MM.1S (cell line): ENCODE results near the gene TTLL5.

ENCODE experiments used
- DNase-seq: peaks from one replicate; pipeline ENCODE4 v3.0.0-alpha.2; 2015
- H2AFZ ChIP-seq: fragments of 300-600 bp; sonication (generic); 2 replicates; pipeline ENCODE4 v1.6.0; 2016; ENCODE audit warnings: antibody characterized with exemption, low read length
- H3F3A ChIP-seq: fragments of 300-600 bp; sonication (generic); 2 replicates; pipeline ENCODE4 v1.6.1; 2016; ENCODE audit warnings: mild to moderate bottlenecking, antibody characterized with exemption, low read length, moderate library complexity, mixed read lengths; ENCODE audit not compliant: insufficient read depth
- H3K27ac ChIP-seq: fragments of 300-600 bp; sonication (generic); 2 replicates; pipeline ENCODE4 v1.5.1; 2016; ENCODE audit warnings: mild to moderate bottlenecking, low read length
- H3K27me3 ChIP-seq: fragments of 300-600 bp; sonication (generic); replicated peaks from 2 replicates; pipeline ENCODE4 v1.6.0; 2016; ENCODE audit warnings: low read length; ENCODE audit not compliant: insufficient read depth
- H3K36me3 ChIP-seq: fragments of 300-600 bp; sonication (generic); replicated peaks from 2 replicates; pipeline ENCODE4 v1.6.1; 2016; ENCODE audit warnings: mild to moderate bottlenecking, low read length, mixed read lengths; ENCODE audit not compliant: insufficient read depth
- H3K4me1 ChIP-seq: fragments of 300-600 bp; sonication (generic); 2 replicates; pipeline ENCODE4 v1.6.1; 2016; ENCODE audit warnings: low read length, mixed read lengths
- H3K4me2 ChIP-seq: fragments of 300-600 bp; sonication (generic); 2 replicates; pipeline ENCODE4 v1.6.0; 2016; ENCODE audit warnings: low read depth, low read length
- H3K4me3 ChIP-seq: fragments of 300-600 bp; sonication (generic); 2 replicates; pipeline ENCODE4 v1.5.1; 2016; ENCODE audit warnings: low read length, mixed read lengths
- H3K79me2 ChIP-seq: fragments of 300-600 bp; sonication (generic); 2 replicates; pipeline ENCODE4 v1.6.1; 2016; ENCODE audit warnings: mixed run types, low read length, mixed read lengths
- H3K9ac ChIP-seq: fragments of 300-600 bp; sonication (generic); 2 replicates; pipeline ENCODE4 v1.6.1; 2016; ENCODE audit warnings: low read length, mixed read lengths
- H3K9me2 ChIP-seq: fragments of 300-600 bp; sonication (generic); replicated peaks from 2 replicates; pipeline ENCODE4 v1.6.1; 2016; ENCODE audit warnings: mild to moderate bottlenecking, low read length, mixed read lengths; ENCODE audit not compliant: insufficient read depth
- H3K9me3 ChIP-seq: fragments of 300-600 bp; sonication (generic); replicated peaks from 2 replicates; pipeline ENCODE4 v1.6.1; 2016; ENCODE audit warnings: mild to moderate bottlenecking, low read length, mixed read lengths; ENCODE audit not compliant: insufficient read depth
- H4K20me1 ChIP-seq: fragments of 300-600 bp; sonication (generic); 2 replicates; pipeline ENCODE4 v1.6.1; 2016; ENCODE audit warnings: mild to moderate bottlenecking, low read length, moderate library complexity, mixed read lengths; ENCODE audit not compliant: insufficient read depth
- CTCF ChIP-seq: fragments of 300-600 bp; sonication (generic); IDR thresholded peaks from 2 replicates; pipeline ENCODE4 v1.5.1; 2016; ENCODE audit warnings: antibody characterized with exemption, low read length, mixed read lengths
- EZH2 ChIP-seq: fragments of 300-600 bp; sonication (generic); optimal IDR thresholded peaks from 2 replicates; pipeline ENCODE3; 2017; ENCODE audit warnings: low read depth, mild to moderate bottlenecking, antibody characterized with exemption, low read length, mixed read lengths
- EZH2phosphoT487 ChIP-seq: fragments of 300-600 bp; sonication (generic); IDR thresholded peaks from 2 replicates; pipeline ENCODE4 v1.6.1; 2018; ENCODE audit warnings: antibody characterized with exemption, low read length

The TTLL5 gene

GRCh38 chr14:75991753-75992152 is 330.7 kb downstream of the TTLL5 start:
- no peak overlapping the region for H3K9ac ChIP-seq
- no peak overlapping the region for H2AFZ ChIP-seq
- no peaks in the 10 kb centered on the region for H3F3A ChIP-seq
- no peak overlapping the region for H3K4me3 ChIP-seq
- H3K9me2 ChIP-seq = no peaks in the 10 kb centered on the region
- H3K27ac ChIP-seq = no peak overlapping the region
- H3K79me2 ChIP-seq = no peaks in the 10 kb centered on the region
- H3K27me3 ChIP-seq = no peaks in the 10 kb centered on the region
- DNase-seq = no peak
- H3K9me3 ChIP-seq = no peaks in the 10 kb centered on the region
- H4K20me1 ChIP-seq = no peaks in the 10 kb centered on the region
- H3K4me2 ChIP-seq = no peak overlapping the region
- no peaks in the 10 kb centered on the region for H3K36me3 ChIP-seq
- no peaks in the 10 kb centered on the region for H3K4me1 ChIP-seq
- TF ChIP-seq CTCF (no peak), EZH2 (no peak), EZH2phosphoT487 (no peak)

- no peak overlapping the region for H3K9ac ChIP-seq
- no peaks in the 10 kb centered on the region for H3K79me2 ChIP-seq
- no peaks in the 10 kb centered on the region for H3K4me1 ChIP-seq
- no peaks in the 10 kb centered on the region for H3K36me3 ChIP-seq
- H2AFZ ChIP-seq = no peak overlapping the region
- no peaks in the 10 kb centered on the region for H3F3A ChIP-seq
- H3K9me3 ChIP-seq = no peaks in the 10 kb centered on the region
- DNase-seq = no peak
- no peaks in the 10 kb centered on the region for H3K9me2 ChIP-seq
- no peaks in the 10 kb centered on the region for H3K27me3 ChIP-seq
- no peak overlapping the region for H3K4me3 ChIP-seq
- TF ChIP-seq EZH2phosphoT487 = no peak
- no peak for TF ChIP-seq CTCF
- TF ChIP-seq EZH2 = no peak
- no peaks in the 10 kb centered on the region for H4K20me1 ChIP-seq
- H3K4me2 ChIP-seq = no peak overlapping the region
- no peak overlapping the region for H3K27ac ChIP-seq
Observed at GRCh38 chr14:75993567-75994041, 332.6 kb downstream of the TTLL5 start.

- no peaks in the 10 kb centered on the region for H3K4me1 ChIP-seq
- no peaks in the 10 kb centered on the region for H3K9me2 ChIP-seq
- H3K4me3 ChIP-seq = no peak overlapping the region
- H3K9ac ChIP-seq = no peak overlapping the region
- H2AFZ ChIP-seq = no peak overlapping the region
- H3K36me3 ChIP-seq = no peaks in the 10 kb centered on the region
- H3K4me2 ChIP-seq = no peak overlapping the region
- H3K9me3 ChIP-seq = no peaks in the 10 kb centered on the region
- no peaks in the 10 kb centered on the region for H3K79me2 ChIP-seq
- H3F3A ChIP-seq = no peaks in the 10 kb centered on the region
- H3K27me3 ChIP-seq = no peaks in the 10 kb centered on the region
- TF ChIP-seq EZH2 (no peak), CTCF (no peak), EZH2phosphoT487 (no peak)
- DNase-seq = no peak
- no peaks in the 10 kb centered on the region for H4K20me1 ChIP-seq
- H3K27ac ChIP-seq = no peak overlapping the region
Observed at GRCh38 chr14:75995372-75996041, 334.5 kb downstream of the TTLL5 start.
